NCI-H460 (cell line): Measurements from ENCODE around the gene DDAH2. TPM values are rescaled to one million over a fixed set of nuclear protein-coding genes. Genes with fewer than 3 reads are reported as not detected.
"Not testable (repeated sequence)": the region's sequence is repeated elsewhere in the genome, so short reads cannot be mapped to it uniquely, and the experiment has no call there.

ENCODE experiments used
- DNase-seq: peaks from one replicate; pipeline ENCODE4 v3.0.0-alpha.2; 2016; ENCODE audit warnings: low read depth; ENCODE audit errors: extremely low read depth
- total RNA-seq: library from RNA; depleted of rRNA; stranded (reverse); fragments of >200 nt; shearing (Covaris generic); gene quantifications from 2 replicates; pipeline ENCODE4 v1.2.3, GENCODE V29; 2014

The DDAH2 gene
- total RNA-seq, 1 experiment from 2014 or later: 19.1 TPM

DNA sequence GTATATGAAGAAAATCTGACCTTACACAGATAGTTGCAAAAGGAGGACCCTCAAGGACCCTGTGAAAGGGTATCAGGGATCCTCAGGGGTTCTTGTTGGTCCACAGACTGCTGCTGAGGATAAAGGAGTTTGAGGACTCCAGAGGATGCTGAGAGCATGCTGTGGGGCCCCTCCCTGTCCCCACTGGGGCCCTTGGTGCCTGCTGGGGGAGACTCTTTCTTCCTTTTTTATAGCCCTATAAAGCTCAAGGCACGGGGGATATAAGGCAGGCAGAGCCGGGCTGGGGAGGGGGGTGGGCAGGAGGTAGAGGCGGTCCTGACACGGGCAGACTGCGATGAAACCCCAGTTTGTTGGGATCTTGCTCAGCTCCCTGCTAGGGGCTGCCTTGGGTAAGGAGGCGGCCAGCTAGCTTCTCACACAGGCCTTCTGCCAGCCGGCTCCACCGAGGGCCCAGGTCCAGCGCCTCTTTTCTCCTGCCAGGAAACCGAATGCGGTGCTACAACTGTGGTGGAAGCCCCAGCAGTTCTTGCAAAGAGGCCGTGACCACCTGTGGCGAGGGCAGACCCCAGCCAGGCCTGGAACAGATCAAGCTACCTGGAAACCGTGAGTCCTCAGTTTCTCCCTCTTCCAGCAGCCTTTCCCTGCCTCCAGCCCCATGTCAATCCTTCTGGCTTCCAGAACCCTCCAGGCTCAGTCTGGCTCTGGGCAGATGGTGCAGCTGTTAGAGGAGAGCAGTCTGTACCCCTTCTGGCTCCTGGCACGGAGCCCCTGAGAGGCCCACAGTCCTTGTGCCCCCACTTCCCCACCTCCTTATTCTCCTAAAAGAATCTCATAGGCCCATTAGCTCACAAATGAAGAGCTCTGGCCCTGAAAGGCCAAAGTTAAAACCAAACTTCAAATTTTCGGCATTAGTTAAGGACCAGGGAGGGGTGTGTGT is 13.8 kb downstream of the DDAH2 start, which contains the start of gene LY6G6D:
LY6G6D (plus strand) TSS at position 327 of the 937 bp plus-strand sequence; CDS start at position 335, 8 bp downstream.
- no peak for DNase-seq

DNA sequence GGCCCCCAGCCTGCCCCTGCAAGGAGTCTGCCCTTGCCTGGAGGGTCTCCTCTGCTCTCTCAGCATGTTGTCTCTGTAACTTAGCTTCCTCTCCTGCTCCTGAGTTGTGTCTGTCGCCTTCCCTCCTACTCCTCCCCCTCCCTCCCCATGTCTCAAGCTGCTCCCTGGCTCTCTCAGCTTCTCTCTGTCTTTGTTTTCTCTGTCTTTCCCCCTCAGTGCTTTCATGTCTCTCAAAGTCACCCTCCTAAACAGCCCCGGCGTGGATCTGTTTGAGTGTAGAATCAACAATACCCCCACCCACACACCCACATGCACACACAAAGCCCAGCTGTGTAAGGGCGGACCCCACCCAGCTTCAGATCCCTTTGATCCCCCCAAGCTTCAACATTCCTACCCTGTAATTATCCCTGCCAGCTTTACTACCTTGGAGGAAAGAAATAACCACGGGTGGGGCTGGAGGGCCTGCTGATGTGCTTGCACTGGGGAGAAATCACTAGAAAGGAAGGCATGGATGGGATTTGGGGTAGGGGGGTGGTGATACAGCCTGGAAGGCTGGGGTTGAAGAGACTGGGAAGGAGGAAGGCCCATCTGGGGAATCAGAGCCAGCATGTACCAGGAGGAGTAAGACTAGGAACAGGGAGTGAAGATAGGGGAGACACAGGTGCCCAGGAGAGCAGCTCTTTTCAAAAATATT is 15.0 kb downstream of the DDAH2 start:
- DNase-seq: no peak

DNA sequence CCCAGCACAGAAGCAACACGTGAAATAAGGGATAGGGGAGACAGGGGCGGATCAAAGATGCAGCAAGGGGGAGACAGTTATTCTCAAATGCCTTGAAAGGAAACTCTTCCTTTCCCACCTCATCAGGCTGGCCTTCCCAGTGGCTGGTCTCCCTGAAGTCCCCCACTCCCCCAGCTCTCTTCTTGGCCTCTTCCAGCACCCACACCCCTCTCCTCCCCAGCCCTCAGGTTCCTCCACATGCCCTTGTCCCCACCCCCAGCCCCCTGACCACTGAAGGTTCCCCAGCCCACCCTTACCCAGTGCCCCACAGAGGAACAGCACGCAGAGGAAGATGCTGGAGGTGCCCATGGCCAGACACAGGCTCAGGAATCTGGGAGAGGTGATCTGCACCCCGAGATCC is 15.6 kb downstream of the DDAH2 start:
- no peak for DNase-seq

DNA sequence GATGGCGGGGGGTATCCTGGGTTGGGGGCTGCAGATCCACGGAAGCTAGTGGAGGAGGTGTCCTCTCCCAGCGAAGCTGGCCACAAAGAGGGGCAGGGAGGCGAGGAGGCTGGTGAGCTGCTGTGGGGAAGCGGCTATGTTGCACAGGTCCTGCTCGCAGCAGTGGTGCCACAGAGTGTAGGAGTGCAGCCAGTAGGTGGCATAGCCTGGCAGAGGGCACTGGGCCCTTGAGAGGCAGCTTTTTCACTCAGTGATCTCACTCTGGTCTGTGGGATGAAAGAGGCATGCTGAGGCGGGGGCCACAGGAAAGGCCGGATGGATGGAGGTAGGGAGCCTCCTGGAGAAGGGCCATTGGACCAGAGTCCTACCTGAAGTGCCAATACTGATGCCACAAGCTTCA is 16.8 kb downstream of the DDAH2 start:
- no peak for DNase-seq

DNA sequence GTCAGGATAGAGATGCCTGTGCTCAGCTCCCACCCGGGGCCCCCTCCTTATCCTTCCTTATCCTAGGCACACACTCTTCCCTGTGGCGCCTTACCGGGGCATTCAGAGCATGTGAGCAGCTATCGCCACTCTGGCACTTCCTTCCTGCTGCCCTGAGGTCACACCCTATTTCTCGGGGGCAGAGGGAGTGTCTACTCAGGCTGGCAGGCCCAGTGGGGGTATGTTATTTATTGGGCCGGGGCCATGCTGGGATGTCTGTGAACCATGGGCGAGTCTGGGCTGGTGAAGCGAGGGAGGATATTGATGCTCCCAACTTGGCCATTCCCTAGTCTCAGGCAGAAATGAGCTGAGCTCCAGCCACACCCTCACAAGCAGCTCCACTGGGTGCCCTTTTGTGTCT is 17.9 kb downstream of the DDAH2 start:
- no peak for DNase-seq

DNA sequence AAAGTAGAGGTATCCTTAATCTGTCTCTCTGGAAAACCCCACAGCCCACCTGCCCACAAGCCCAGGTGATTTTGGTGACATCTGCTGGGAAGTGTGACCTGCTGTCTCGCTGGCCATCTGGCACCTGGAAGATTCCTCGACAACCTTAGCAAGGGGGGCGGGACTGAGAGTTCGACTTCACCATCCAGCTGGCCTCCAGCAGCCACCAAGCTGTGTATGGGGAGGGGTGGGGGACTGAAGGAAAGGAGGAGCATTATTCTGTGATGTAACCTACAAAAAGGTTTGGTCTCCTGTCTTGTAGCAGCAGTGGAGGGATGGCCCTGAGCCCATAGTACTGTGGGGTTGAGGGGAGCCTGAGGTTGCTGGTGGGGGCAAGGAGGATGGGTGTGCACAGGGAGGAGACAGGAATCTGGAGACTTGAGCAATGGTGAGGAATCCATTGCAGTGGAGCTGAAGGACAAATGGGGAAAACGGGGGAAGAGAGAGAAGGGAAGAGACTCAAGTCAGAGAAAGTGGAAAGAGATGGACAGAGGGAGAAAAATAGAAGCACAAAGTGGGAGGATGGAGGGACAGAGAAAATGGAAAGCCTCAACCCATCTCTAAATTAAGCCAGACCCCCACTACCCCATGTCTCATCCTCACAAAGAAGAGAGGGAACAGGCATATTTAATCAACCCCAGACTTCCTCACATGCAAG is 18.4 kb downstream of the DDAH2 start:
- no peak for DNase-seq

DNA sequence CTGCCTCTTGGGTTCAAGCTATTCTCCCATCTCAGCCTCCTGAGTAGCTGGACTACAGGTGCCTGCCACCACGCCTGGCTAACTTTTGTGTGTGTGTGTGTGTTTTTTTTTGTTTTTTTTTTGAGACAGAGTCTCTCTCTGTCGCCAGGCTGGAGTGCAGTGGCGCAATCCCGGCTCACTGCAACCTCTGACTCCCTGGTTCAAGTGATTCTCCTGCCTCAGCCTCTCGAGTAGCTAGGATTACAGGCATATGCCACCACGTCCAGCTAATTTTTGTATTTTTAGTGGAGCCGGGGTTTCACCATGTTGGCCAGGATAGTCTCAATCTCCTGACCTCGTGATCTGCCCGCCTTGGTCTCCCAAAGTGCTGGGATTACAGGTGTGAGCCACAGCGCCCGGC is 19.9 kb downstream of the DDAH2 start:
- DNase-seq: not testable (repeated sequence)

DNA sequence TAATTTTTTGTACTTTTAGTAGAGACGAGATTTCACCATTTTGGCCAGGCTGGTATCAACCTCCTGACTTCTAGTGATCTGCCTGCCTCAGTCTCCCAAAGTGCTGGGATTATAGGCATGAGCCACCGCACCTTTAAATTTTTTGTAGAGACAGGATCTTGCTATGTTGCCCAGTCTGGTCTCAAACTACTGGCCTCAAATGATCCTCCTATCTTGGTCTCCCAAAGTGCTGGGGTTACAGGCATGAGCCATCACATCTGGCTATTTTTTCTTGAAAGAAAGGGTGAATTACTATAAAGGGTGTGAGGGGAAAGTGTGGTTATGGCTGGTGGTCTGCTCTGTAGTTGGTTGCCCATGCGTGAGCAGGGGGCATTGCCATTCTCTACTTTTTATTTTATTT is 20.9 kb downstream of the DDAH2 start:
- no peak for DNase-seq

DNA sequence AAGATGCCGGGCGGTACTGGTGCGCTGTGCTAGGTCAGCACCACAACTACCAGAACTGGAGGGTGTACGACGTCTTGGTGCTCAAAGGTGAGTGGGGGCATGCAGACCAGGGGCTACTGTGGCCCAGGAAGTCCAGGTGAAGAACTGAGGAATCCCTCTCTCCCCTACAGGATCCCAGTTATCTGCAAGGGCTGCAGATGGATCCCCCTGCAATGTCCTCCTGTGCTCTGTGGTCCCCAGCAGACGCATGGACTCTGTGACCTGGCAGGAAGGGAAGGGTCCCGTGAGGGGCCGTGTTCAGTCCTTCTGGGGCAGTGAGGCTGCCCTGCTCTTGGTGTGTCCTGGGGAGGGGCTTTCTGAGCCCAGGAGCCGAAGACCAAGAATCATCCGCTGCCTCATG is 21.4 kb downstream of the DDAH2 start:
- no peak for DNase-seq

DNA sequence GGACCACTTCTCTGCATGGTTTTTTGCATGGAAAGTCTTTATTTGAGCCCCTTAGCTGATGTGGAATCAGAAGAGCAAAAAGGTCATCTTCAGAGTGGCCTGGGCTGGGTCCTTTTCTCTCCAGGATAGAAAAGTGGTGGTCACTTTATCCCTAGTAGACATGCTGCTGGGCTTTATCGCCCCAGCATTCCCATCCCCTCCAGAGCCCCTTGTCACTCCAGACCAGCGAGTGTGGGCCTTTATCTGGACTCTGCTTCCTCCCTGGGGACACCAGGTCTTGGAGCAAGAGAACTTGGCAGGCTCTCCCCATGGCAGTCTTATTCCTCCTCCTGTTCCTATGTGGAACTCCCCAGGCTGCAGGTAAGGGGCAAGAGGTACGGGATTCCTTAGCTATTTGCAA is 22.5 kb downstream of the DDAH2 start, which contains the start of gene LY6G6F:
LY6G6F (plus strand) TSS at position 268 of the 400 bp plus-strand sequence; CDS start at position 309, 41 bp downstream.
- DNase-seq: no peak

DNA sequence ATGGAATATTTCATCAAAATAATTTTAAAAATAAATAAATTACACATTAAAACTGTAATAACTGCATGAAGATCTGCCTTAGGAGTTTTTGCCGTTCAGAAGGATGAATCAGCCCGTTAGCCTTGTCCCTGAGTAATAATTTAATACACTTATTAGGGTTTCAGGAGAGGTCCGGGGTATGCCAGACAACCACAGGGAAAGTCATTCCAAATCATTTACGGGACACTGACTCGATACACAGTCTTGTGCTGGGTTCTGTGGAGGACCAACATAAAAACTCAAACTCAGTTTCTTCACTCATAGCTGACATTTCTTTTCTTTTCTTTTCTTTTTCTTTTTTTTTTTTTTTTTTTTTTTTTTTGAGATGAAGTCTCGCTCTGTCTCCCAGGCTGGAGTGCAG is 23.2 kb downstream of the DDAH2 start:
- no peak for DNase-seq

DNA sequence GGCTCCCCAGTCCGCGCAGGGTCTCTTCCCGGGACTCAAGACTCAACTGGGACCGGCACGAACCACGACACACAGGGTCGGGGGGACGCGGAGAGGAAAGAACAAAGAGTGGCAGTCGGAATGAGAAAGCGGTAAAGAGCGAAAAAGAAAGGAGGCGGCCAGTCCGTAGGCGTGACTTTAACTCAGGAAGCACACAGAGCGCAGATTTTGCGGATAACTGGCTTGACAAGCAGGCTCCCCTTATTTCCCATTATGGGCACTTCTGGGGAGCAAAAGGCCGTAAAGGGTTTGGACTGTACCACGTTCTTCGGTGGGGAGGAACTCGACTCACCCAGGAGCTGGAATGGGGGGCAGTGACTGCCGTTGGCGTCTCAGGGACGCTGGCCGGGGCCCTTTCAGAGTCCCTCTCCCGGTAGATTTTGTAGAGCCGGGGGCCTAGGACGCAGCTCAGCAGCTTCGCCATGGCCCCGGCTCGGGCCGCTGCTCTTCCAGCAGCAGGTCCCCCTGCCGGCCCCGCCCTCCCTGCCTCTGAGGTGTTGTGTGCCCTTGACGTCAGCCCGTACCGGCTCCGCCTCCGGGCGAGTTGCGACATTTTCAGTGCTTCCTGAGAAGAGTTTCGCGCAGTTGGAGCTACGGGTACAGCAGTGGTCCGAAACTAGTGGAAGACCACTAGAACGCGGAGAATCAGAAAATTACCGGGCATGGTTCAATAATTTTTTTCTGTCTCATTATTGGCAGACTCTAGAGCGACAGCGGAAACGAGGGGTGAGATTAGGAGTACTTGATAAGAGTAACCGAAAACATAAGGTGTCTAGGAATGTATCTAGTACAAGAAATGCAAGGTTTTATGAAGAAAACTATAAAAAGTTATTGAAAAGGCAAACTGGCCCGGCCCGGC is 26.0 kb downstream of the DDAH2 start, which contains the start of gene ABHD16A:
ABHD16A (minus strand) TSS at position 506 of the 898 bp plus-strand sequence; CDS start at position 463, 43 bp downstream.
- peak; percentile 95 for DNase-seq

DNA sequence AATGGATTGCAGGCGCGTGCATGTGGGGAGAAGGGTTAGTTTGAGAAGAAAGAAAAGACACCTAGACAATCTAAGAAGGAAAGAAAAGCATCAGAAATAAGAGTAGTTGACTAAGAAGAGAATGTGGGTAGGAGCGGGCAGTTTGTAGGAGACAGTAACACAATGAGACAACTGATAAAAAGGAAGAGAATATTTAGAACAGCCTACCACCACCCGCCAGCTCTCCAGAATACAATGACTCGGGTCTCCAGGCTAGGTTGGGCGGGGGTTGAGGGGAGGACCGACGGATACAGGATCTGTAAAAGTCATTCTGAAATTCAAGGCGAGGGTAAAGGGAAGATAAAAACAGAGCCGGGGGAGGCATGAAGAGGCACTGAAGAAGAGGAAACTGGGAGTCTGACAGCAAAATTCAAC is 26.7 kb downstream of the DDAH2 start:
- no peak for DNase-seq

DNA sequence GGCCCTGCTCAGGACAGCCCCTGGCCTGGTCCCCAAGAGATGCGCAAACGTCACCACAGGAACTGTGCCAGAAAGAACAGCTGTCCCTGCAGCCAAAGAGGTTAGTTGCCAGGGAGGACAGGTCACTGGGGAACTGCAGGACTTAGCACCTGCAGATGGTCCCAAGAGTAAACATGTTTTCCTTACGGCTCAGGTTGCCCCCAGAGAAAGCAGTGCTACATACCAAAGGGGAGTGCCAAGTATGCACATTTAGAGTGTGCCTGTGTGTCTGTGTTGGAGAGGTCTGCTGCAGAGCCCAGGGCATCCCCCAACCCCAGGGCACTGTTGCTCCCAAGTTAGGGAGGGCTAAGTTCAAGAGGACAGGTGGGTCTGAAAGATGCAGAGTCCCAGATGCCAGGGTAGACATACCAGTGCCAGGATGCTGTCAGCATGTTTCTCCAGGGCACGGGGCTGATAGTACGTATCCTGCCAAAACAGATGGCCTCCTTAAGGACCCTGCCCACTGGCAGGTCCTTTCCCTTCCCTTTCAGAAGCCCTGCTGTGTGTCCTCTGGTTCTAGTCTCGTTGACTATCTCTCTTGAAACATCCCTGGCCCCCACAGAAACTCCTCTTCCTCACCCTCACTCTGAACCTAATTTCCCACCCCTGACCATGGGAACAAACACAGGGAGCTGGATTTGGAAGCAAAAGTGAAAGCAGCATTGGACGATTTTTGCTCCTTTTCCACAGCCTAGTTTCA is 27.3 kb downstream of the DDAH2 start:
- no peak for DNase-seq

DNA sequence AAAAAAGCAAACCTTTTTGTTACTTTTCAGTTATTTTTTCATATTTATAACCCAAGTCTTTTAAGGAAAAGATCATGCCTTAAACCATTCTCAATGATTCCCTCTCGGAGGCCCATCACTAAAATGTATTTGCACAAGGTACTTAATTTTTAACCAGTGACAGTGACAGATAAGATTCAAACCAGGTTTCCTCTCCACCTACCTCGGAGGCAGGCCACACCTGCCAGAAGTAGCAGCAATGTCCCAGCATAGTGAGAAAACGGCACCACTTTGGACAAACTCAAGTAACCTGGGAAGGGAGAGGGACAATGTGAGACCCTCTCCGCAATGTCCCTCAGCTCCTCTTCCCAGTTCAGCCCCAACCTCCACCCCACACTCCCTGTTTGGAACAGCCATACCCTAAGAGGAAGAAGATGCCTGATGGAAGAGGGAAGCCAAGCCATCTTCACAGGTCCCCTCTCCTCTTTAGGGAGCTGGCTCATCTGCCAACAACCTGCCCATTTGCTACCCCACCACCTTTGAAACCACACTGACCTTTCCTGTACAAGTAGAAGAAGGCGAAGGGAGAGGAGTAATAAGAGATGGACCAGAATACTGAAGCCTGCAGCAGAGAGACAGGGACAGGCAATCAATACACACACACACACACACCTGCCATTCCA is 28.2 kb downstream of the DDAH2 start:
- DNase-seq: no peak

DNA sequence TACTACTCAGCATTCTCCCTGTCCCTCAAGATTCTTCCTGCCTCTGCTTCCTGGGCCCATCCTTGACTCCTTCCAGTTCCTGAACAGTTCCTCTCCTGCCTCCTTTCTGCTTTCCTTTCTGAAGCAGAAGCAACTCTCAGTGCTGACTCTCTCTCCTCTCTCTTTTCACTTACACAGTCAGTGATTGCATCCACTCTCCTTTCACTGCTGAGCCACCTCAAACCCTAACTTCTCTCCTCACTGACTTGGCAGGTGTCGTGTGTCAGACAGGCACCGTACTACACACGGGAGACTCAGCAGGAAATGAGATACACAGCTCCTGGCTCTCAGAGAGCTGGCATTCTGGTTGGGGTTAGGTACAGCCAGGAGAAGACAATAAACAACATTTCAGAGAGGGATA is 31.5 kb downstream of the DDAH2 start:
- no peak for DNase-seq

DNA sequence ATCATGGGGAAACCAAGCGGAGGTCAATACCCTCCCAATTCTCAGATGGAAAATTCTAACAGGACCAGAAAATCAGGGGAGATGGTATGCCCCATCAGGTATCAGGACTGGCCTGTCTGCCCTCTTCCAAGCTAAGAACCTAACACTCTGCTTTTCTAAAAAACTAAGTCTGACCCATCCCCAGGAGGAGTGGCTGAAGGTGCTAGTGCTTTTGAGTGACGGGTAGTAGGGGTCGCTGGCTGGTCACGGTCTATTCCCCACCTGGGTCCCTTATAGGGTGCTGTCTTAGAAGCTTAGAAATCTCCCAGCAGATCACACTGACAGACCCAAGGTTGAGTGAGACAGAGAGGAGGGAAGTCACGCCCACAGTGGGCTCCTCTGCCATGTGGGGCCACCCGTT is 35.6 kb downstream of the DDAH2 start:
- DNase-seq: no peak

DNA sequence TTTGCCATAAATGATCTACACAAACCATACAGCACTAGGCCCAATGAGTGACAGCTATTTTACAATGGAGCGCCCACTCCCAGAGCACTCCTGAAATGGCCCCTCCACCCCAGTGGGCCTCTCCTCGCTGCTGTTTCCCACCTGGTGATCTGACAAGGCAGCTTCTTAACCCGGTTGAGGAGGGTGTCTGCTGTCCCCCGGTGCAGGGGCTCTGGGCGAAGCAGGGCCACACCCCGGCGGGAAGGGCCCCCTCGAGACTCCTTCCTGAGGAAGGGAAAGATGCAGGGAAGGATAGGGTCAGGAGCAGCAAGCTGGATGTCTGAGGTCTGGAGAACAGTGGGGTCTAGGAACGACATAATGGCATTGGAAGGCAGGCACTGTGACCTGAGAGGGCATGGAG is 36.2 kb downstream of the DDAH2 start:
- no peak for DNase-seq

DNA sequence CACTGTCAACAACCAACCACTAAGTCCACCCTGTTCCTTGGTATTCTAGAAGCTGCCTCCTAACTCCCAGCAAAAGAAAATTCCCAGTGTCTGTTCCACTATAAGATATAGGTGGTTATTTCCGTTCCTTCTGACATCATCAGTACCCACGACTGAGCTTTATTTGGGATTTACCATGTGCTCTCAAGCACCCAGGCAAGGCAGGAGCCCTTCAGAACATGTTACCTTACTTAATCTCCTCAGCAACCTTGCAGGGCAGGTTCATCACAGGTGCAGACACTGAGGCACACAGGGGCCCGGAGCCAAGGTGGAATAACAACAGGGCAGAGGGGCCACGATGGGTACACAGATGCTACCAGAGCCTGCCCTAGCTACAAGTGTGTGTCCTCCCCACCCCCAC is 36.7 kb downstream of the DDAH2 start:
- DNase-seq: no peak
